Activated CD4-positive, alpha-beta T cell treated with anti-CD3 and anti-CD28 coated beads for 36 hours (primary cell): ENCODE measurements around the gene CD163L1. TPM values are rescaled to one million over a fixed set of nuclear protein-coding genes. Genes with fewer than 3 reads are reported as not detected.
"Not testable (repeated sequence)": the region's sequence is repeated elsewhere in the genome, so short reads cannot be mapped to it uniquely, and the experiment has no call there.

Experiments
- ATAC-seq: fragments of 200-7000 bp; cut with Tn5 transposase; one replicate; pipeline ENCODE4 v1.10.0; 2021; ENCODE audit warnings: mild to moderate bottlenecking, moderate library complexity
- CTCF ChIA-PET: fragments of 350-600 bp; sonication (Branson Sonifier 250); formaldehyde crosslinking; loops from one replicate; lab custom pipeline; 2021; ENCODE audit warnings: antibody characterized with exemption; lab: Charles Lee
- POLR2A ChIA-PET: fragments of 350-600 bp; sonication (Branson Sonifier 250); formaldehyde crosslinking; loops from one replicate; lab custom pipeline; 2021; ENCODE audit warnings: antibody characterized with exemption, inconsistent platforms; lab: Charles Lee
- DNase-seq: peaks from one replicate; pipeline ENCODE4 v3.0.0-alpha.2; 2020
- H3K27ac Mint-ChIP-seq: one replicate; pipeline ENCODE4 v1.8.0; 2021; ENCODE audit warnings: mixed read lengths
- H3K27me3 Mint-ChIP-seq: one replicate; pipeline ENCODE4 v1.8.0; 2021; ENCODE audit warnings: mixed read lengths
- H3K36me3 Mint-ChIP-seq: one replicate; pipeline ENCODE4 v1.8.0; 2021; ENCODE audit warnings: low read depth, mixed read lengths
- H3K4me1 Mint-ChIP-seq: one replicate; pipeline ENCODE4 v1.8.0; 2021; ENCODE audit warnings: mixed read lengths
- H3K4me3 Mint-ChIP-seq: one replicate; pipeline ENCODE4 v1.8.0; 2021; ENCODE audit warnings: mild to moderate bottlenecking, moderate library complexity, mixed read lengths
- H3K9me3 Mint-ChIP-seq: one replicate; pipeline ENCODE4 v1.8.0; 2021; ENCODE audit warnings: low read depth, mixed read lengths
- intact Hi-C, 2 experiments: fragments of 100-400 bp; cut with DNase I in 1 of 2; cut with micrococcal nuclease in 1 of 2; formaldehyde crosslinking; loops; one replicate each; pipeline versions ENCODE4 v1.14.2 to v1.15.1; 2022 to 2024; cut with DNase I, micrococcal nuclease
- total RNA-seq, 2 experiments: library from RNA; stranded (reverse); gene quantifications; one replicate each; pipeline ENCODE4 v1.2.3, GENCODE V29; 2021

Gene CD163L1
- total RNA-seq, 2 experiments from 2014 or later, result not detected

- Mint-ChIP-seq H3K4me1 (peaks cover 3% of the 10 kb centered on the region), H3K4me3 (no peak overlapping the region), H3K9me3 (no peaks in the 10 kb centered on the region), H3K36me3 (no peaks in the 10 kb centered on the region), H3K27ac (no peak overlapping the region), H3K27me3 (peaks cover 16% of the 10 kb centered on the region)
- DNase-seq (no peak), ATAC-seq (no peak)
- CTCF ChIA-PET, result no interaction called here
- POLR2A ChIA-PET, result no interaction called here
- intact Hi-C loops, result no loop called here
These were observed 584 bp upstream of the CD163L1 start for GRCh38 chr12:7444537-7444936.

- H3K4me1 Mint-ChIP-seq, result peaks cover 4% of the 10 kb centered on the region
- intact Hi-C loops, result no loop called here
- H3K27ac Mint-ChIP-seq, result no peak overlapping the region
- POLR2A ChIA-PET, result no interaction called here
- H3K27me3 Mint-ChIP-seq, result peaks cover 27% of the 10 kb centered on the region
- ATAC-seq (no peak), DNase-seq (no peak)
- H3K9me3 Mint-ChIP-seq, result no peaks in the 10 kb centered on the region
- no peaks in the 10 kb centered on the region for H3K36me3 Mint-ChIP-seq
- no peak overlapping the region for H3K4me3 Mint-ChIP-seq
- CTCF ChIA-PET, result interaction anchor here (1.8 to 1.9 kb wide), 2 partner anchors 9 to 14 kb away, joined by 6 read pairs; no protein-coding TSS in a partner anchor
These were observed 2.7 kb downstream of the CD163L1 start for GRCh38 chr12:7441216-7441615.

GRCh38 chr12:7439579-7440505, 4.1 kb downstream of the CD163L1 start:
- Mint-ChIP-seq H3K9me3 (no peaks in the 10 kb centered on the region), H3K27ac (peak overlapping the region; percentile 56), H3K27me3 (peaks cover 27% of the 10 kb centered on the region), H3K4me3 (peak overlapping the region; percentile 58), H3K4me1 (peaks cover 4% of the 10 kb centered on the region), H3K36me3 (no peaks in the 10 kb centered on the region)
- CTCF ChIA-PET, result interaction anchor here (0.6 to 1.9 kb wide), 3 partner anchors 13 to 1532 kb away, joined by 3 to 6 read pairs (median 4); no protein-coding TSS in a partner anchor
- intact Hi-C loops, result no loop called here
- DNase-seq (peak; percentile 63), ATAC-seq (peak; percentile 89)
- POLR2A ChIA-PET, result no interaction called here

- POLR2A ChIA-PET, H3K4me1 Mint-ChIP-seq, ATAC-seq, H3K4me3 Mint-ChIP-seq, H3K9me3 Mint-ChIP-seq, H3K36me3 Mint-ChIP-seq, DNase-seq, H3K27ac Mint-ChIP-seq, intact Hi-C loops: not testable (repeated sequence)
- CTCF ChIA-PET, result interaction anchor here (0.6 kb wide), 1 partner anchor 17 kb away, joined by 4 read pairs; no protein-coding TSS in a partner anchor
- peaks cover 25% of the 10 kb centered on the region for H3K27me3 Mint-ChIP-seq
These were observed 5.5 kb downstream of the CD163L1 start for GRCh38 chr12:7438291-7438995.

- H3K27me3 Mint-ChIP-seq, result peaks cover 25% of the 10 kb centered on the region
- H3K9me3 Mint-ChIP-seq, intact Hi-C loops, H3K4me3 Mint-ChIP-seq, CTCF ChIA-PET, POLR2A ChIA-PET, ATAC-seq, H3K36me3 Mint-ChIP-seq, H3K4me1 Mint-ChIP-seq, H3K27ac Mint-ChIP-seq: not testable (repeated sequence)
- DNase-seq, result peak; percentile 16
These were observed 6.5 kb downstream of the CD163L1 start for GRCh38 chr12:7437494-7437893.

- H3K9me3 Mint-ChIP-seq, result no peaks in the 10 kb centered on the region
- no peak overlapping the region for H3K27ac Mint-ChIP-seq
- CTCF ChIA-PET, result no interaction called here
- no peak overlapping the region for H3K4me3 Mint-ChIP-seq
- H3K27me3 Mint-ChIP-seq, result peaks cover 16% of the 10 kb centered on the region
- intact Hi-C loops, result no loop called here
- peaks cover 2% of the 10 kb centered on the region for H3K4me1 Mint-ChIP-seq
- H3K36me3 Mint-ChIP-seq, result no peaks in the 10 kb centered on the region
- POLR2A ChIA-PET, result no interaction called here
- ATAC-seq, result peak; percentile 57
- DNase-seq, result no peak
These were observed 9.3 kb downstream of the CD163L1 start for GRCh38 chr12:7434670-7435069.

GRCh38 chr12:7433276-7433822, 10.6 kb downstream of the CD163L1 start:
- Mint-ChIP-seq H3K27ac (no peak overlapping the region), H3K4me3 (no peak overlapping the region), H3K36me3 (no peaks in the 10 kb centered on the region), H3K4me1 (no peaks in the 10 kb centered on the region), H3K9me3 (no peaks in the 10 kb centered on the region), H3K27me3 (peaks cover 5% of the 10 kb centered on the region)
- ChIA-PET CTCF (no interaction called here), POLR2A (no interaction called here)
- DNase-seq (no peak), ATAC-seq (no peak)
- intact Hi-C loops, result no loop called here

GRCh38 chr12:7431993-7432685, 11.8 kb downstream of the CD163L1 start:
- no peak overlapping the region for H3K4me3 Mint-ChIP-seq
- POLR2A ChIA-PET, result no interaction called here
- DNase-seq, result no peak

GRCh38 chr12:7411343-7411742, 32.6 kb downstream of the CD163L1 start:
- ATAC-seq, result no peak
- Mint-ChIP-seq H3K27ac (no peak overlapping the region), H3K4me1 (no peaks in the 10 kb centered on the region), H3K36me3 (no peaks in the 10 kb centered on the region), H3K27me3 (peaks cover 13% of the 10 kb centered on the region), H3K4me3 (no peak overlapping the region), H3K9me3 (no peaks in the 10 kb centered on the region)
- ChIA-PET POLR2A (no interaction called here), CTCF (interaction anchor here (0.6 kb wide), 1 partner anchor 52 kb away, joined by 4 read pairs; no protein-coding TSS in a partner anchor)
- intact Hi-C loops, result no loop called here
- DNase-seq, result no peak

More at GRCh38 chr12:7431993-7432685, 11.8 kb downstream of the CD163L1 start:
- no peaks in the 10 kb centered on the region for H3K36me3 Mint-ChIP-seq
- CTCF ChIA-PET, result no interaction called here
- intact Hi-C loops, result no loop called here
- peaks cover 3% of the 10 kb centered on the region for H3K27me3 Mint-ChIP-seq
- H3K9me3 Mint-ChIP-seq, result no peaks in the 10 kb centered on the region
- ATAC-seq, result no peak
- H3K4me1 Mint-ChIP-seq, result no peaks in the 10 kb centered on the region
- no peak overlapping the region for H3K27ac Mint-ChIP-seq

GRCh38 chr12:7404275-7404674, 39.7 kb downstream of the CD163L1 start:
- ATAC-seq (no peak), DNase-seq (no peak)
- peaks cover 19% of the 10 kb centered on the region for H3K27me3 Mint-ChIP-seq
- H3K36me3 Mint-ChIP-seq, result no peaks in the 10 kb centered on the region
- no peak overlapping the region for H3K27ac Mint-ChIP-seq
- no peak overlapping the region for H3K4me3 Mint-ChIP-seq
- H3K4me1 Mint-ChIP-seq, result no peaks in the 10 kb centered on the region
- CTCF ChIA-PET, result no interaction called here
- H3K9me3 Mint-ChIP-seq, result no peaks in the 10 kb centered on the region
- intact Hi-C loops, result no loop called here
- POLR2A ChIA-PET, result no interaction called here

GRCh38 chr12:7403466-7403865, 40.5 kb downstream of the CD163L1 start:
- Mint-ChIP-seq H3K27me3 (peaks cover 16% of the 10 kb centered on the region), H3K4me3 (no peak overlapping the region), H3K9me3 (no peaks in the 10 kb centered on the region), H3K36me3 (no peaks in the 10 kb centered on the region), H3K27ac (no peak overlapping the region), H3K4me1 (no peaks in the 10 kb centered on the region)
- DNase-seq, result no peak
- ChIA-PET CTCF (no interaction called here), POLR2A (no interaction called here)
- no peak for ATAC-seq
- intact Hi-C loops, result no loop called here
